GM21390 (cell line): Measurements from ENCODE around the gene RTN4RL2.

Experiments
- ATAC-seq: cut with Tn5 transposase; IDR thresholded peaks from one replicate; pipeline ENCODE4 v1.9.1; 2021; ENCODE audit not compliant: unreplicated experiment

RTN4RL2 gene

DNA sequence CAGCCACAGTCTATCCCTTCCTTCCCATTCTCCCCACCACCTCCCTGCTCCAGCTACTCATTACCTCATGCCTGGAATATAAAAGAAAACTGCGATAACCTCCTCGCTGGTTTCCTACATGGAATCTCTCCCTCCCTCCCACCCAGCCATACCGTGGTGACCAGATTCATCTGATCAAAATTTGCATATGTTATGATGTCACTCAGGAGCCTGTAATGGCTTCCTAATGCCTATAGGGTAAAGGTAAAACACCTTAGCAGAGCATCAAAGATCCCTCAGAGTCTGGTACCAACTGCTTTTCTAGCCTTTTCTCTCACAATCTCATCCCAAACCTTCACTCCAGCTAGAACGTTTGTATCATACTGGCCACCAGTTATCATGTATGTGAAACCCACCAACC lies 19.6 kb downstream of the RTN4RL2 start:
- no peak for ATAC-seq

GRCh38 chr11:57480409-57481137 lies 20.2 kb downstream of the RTN4RL2 start:
- peak; percentile 31 for ATAC-seq

- no peak for ATAC-seq
These were observed 21.0 kb downstream of the RTN4RL2 start for GRCh38 chr11:57481315-57481714.

DNA sequence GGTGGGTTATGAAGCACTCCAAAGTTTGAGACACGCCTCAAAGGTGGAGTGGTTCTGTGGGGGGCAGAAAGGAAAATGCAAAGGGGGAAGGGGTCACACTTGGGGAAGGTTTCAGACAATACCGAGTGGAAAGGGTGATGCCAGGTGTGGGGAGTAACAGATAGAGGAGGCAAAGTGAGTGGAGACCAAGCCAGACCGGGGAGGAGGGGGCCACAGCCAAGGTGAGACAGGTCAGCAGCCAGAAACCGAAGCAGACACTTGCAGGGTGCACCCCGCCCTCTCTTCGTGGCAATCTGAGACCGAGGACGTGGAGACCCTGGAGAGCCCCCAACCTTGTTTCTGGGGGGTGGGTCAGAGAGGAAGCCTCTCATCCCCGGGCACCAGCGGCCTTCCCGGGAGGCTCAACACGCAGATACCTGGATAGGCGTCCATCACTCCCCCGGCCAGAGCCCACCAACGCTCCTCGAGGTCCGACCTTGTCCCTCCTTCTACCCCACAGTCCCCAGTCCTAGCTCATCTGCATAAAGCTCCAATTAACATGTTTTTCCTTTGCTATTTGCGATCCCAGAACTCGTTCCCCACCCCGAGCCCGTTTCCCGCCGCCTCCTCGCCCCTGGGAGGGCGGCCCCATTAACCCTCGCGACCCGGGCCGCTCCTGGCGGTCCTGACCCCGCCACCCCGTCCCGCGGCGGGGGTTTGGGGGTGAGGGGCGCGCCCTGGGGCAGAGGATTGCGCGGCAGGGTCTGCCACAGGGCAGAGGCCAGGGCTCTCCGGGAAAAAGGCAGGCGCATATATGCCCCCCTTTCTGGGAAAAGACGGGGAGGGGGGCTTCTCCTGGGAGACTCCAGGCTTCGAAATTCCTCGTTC lies 21.8 kb downstream of the RTN4RL2 start:
- no peak for ATAC-seq

GRCh38 chr11:57482782-57483561 lies 22.6 kb downstream of the RTN4RL2 start:
- ATAC-seq, result no peak

DNA sequence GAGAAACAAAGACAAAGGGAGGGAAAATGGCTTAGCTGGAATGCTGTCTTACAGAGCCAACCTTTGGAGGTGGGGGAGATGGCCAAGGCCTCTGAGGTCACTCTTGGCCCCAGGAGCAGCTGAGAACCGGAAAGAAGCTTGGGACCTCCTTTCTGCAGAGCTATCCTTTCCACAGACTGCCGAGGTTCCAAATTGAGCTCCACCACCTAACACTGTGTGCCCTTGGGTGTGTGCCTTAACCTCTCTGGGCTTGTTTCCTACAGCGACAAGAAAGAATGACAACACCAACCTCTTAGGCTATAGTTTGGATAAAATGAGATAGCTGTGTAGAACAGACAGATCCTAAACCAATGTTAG lies 23.2 kb downstream of the RTN4RL2 start:
- ATAC-seq, result no peak

DNA sequence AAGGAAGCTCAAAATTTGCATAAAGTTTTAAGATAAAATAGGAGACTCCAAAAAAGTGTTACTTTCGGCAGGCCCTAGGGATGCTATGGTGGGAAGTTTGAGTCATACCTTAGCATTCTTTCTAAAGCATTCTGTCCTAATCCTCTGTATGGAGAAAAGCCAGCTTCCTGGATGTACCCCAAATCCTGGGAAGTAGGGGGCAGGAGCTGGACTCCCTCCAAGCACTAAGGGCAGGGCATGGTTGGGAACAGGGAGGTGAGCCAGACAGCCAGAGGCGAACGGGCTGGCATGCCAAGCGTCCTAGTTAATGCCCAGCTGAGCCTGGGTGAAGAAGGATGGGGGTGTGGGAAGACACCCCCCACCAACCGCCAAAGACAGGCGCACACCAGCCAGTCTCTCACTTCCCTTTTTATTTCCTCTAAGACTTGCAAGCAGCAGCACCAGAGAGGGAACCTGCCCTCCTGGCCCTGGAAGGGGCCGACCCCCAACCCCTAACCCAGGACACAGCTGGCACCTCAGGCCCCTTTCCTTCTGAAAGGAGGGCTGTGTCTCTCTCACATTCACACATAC lies 23.9 kb downstream of the RTN4RL2 start:
- no peak for ATAC-seq

DNA sequence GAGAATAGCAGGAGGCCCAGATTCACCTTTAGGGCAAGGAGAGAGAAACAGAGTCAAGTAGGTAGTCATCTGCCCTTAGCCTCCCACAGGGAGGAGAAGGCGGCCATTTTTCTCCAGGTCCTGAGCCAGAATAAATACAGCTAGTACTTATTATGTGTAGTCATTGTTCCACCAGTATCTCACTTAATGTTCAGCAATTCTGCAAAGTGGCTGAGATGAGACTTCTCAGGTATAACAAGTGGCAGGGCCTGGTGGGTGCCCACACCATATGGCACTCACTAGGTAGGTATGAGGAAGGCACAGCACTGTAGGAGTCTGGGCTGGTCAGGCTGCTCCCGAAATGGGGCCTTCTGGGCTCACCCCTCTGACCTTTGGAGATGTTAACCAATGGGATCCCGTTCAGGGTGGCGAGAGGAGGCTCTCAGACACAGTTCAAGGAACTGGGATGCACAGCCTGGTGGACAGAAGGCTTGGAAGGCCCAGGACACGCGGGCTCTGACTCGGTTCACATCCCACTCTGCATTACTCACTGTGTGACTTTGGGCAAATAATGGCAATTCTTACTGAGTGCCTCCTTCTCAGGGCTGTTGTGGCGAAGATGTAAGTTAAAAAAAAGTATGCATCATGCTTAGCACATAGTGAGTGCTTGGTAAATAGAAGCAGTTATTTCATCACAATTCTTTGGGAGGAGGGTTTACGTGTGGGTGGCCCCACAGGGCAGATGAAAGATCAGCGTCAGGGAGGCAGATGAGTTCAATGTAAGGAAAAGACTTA lies 25.1 kb downstream of the RTN4RL2 start:
- ATAC-seq, result no peak

- ATAC-seq, result no peak
These were observed 26.9 kb downstream of the RTN4RL2 start for GRCh38 chr11:57487021-57487778.

DNA sequence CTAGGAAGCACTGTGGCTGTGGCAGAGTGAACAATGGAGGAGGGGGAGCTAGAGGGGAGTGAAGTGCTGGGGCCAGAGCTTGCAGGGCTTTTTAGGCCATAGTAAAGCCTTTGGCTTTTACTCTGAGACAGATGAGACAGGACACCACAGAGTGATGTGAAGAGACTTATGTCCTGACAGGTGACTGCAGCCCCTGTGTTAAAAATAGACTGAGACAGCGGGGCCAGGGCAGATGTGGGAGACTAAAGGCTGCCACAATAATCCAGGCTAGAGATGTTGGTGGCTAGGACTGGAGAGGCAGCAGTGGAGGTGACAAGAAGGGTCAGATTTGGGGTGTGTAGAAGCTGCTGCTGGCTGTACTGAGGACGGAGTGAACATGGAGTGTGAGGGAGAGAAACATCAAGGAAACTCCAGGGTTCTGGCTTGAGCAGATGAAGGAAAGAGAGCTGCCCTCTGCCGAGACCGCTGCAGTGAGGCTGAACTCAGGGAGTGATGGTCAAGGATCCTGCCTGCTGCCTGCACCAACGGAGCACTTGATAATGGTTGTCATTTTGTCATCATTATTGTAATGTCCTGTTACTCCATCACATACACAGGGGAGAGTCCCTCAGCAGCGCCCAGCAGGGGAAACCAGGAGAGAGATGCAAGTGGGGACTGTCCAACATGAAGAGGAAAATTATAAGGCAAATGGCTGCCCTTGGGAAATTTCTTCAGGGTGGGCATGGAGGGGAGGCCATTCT lies 27.8 kb downstream of the RTN4RL2 start:
- no peak for ATAC-seq

DNA sequence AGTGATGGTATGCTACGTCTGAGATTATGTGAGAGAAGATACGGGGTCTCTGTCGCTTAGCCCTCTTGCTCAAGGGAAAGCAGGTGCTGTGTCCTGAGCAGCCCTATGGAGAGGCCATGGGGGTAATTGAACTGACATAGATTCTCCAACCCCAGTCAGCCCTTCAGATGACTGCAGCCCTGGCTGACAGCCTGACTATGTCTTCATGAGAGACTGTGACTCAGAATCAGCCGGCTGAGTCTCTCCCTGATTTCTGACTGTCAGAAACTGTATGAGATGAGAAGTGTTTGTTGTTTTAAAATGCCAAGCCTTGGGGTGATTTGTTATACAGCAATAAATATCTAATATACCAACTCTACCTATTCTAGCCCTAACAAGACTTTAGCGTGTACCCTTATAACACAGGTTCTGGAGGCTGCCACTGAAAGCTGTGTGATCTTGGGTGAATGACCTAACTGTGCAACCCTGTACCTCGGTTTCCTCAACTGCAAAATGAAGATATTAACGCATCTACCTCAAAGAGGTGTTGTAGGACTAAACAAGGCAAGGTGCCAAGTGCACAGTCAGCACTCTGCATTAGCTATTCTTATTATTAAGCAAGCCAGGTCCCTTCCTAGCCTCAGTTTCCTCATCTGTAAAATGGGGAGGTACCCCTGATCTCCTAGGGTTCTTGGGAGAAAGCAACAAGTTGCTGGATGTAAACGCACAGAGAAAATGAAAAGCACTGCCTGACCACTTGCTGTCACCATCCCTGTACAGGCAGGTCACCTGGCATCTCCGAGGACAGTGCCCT lies 30.3 kb downstream of the RTN4RL2 start:
- no peak for ATAC-seq

DNA sequence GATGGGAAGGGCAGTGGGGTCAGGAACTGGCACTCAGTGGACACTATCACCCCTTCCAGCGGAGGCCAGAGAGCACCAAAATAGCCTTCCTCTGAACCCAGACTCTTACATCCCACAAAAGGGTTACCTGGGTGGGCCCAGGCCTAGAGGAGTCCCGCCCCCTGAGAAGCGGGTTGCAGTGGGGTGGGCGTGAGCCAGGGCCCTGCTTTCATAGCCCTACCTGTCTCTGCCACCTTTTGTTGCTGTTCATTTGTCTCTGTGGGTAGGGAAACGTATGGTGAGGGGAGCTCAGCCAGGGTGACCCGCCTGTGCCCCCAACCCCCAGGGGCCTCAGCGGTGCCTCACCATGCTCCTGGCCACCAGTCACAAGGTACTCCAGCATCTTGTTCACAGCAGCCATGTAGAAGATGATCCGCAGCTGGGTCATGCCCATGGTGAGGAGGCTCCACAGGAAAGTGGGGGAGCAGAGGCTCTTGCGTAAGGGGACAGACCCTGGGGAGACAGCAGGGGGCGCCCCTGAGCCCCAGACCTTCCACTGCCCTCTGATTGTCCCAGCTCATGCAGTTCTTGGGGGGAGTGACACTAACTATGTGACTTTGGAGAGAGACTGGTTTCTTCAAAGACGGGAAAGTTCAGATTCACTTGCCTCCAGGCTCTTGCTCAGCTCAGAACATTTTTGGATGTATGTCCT lies 31.2 kb downstream of the RTN4RL2 start:
- ATAC-seq, result no peak

GRCh38 chr11:57493507-57494503 lies 33.5 kb downstream of the RTN4RL2 start:
- peak; percentile 77 for ATAC-seq

DNA sequence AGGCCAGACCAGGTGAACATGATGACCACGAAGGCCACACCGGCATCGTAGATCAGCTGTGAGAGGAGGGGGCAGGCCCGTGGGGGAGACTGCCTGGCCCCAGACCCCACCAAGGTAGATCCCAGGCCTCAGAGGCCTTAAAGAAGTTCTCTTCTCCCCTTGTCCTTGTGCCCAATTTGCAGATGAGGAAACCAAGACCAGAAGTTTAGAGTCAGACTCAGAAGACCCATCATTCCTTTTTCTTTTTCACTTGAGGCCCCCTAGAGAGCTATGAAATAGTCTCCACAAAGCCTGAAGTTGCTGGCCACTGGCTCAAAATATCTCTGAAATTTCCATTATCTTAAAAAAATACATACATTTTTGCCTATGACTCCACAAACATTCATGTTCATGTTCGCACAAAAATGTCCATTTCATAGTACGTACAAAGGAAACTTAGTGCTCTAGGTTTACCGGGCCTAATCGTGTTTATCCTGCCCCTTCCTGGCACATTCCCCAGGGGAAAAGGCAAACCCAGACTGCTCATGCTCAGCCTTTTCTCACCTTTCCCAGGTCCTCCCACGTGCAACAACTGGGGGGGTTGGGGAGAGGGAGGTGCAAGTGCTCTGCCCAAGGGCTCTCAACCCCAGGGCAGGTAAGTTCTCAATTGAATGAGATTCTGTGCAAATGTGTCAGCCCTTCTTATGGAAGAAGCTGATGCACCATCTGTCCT lies 35.9 kb downstream of the RTN4RL2 start:
- ATAC-seq, result no peak

DNA sequence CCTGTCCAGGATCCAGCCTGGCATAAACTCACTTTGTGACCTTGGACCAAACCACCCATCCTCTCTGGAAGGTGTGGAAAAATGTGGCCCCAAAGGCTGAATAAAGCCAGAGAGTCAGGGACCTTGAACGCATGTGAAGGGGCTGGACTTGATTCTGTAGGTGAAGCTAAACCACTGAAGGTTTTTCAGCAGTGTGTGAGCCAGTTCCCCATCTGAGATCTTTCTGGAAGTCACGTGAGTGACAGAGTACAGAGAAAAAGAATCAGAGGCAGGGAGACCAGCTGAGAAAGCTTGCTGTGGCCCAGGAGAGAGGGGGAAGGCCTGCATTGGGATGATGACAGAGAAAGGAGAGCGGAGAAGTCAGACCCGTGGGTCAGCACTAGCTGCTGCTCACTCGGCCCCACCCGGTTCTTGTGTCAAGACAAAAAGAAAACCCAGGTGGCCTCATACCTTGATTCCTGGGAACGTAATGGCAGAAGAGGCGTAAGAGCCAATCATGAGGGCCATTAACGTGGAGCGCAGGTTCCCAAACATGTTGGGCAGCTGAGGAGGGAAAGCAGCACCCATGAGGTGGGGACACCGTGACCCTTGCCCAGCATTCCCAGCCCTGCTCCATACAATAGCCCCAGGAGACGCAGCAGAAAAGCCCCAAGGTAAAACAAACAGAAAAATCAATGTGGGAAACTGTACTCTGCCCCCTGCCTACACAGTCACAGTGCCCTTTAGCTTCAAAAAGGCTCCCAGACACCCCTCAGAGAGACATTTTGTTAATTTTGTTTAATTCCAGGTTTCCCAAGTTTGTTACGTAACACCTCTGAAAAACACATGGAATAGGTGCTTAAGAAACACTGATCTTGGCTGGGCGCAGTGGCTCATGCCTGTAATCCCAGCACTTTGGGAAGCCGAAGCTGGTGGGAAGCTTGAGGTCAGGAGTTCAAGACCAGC lies 37.2 kb downstream of the RTN4RL2 start:
- no peak for ATAC-seq
